Esophagus squamous epithelium (tissue), 4 donors: ENCODE results near the gene TBC1D2B.

ENCODE experiments used
- CTCF ChIP-seq, 6 experiments: fragments of 450-650 bp in 4 of 6; fragments of 200-600 bp in 2 of 6; sonication (generic) in 2 of 6; IDR thresholded peaks; one replicate each; pipeline ENCODE4 v1.5.1; 2016 to 2019; ENCODE audit warnings: antibody characterized with exemption in 6 of 6, mild to moderate bottlenecking in 4 of 6, moderate library complexity in 4 of 6
- POLR2A ChIP-seq, 4 donors: fragments of 450-650 bp; IDR thresholded peaks; one replicate each; pipeline ENCODE4 v1.6.1; 2017; ENCODE audit warnings: antibody characterized with exemption in 4 of 4, mild to moderate bottlenecking in 4 of 4, moderate library complexity in 3 of 4

- TF ChIP-seq POLR2A (IDR thresholded peaks at IDR 0.05) (no peak), CTCF (IDR thresholded peaks at IDR 0.05) (no peak)
These were observed 76.6 kb downstream of the TBC1D2B start for GRCh38 chr15:78000927-78001249.
